Heart left ventricle (tissue), 16 donors: ENCODE data around the gene SGTA. TPM values are rescaled to one million over a fixed set of nuclear protein-coding genes. Genes with fewer than 3 reads are reported as not detected.

Source experiments
- ATAC-seq, 4 donors: fragments of 200-7000 bp; cut with Tn5 transposase; one replicate each; pipeline ENCODE4 v1.9.1; 2020 to 2022; ENCODE audit warnings: moderate library complexity in 4 of 4, mild to moderate bottlenecking in 3 of 4, moderate number of reproducible peaks in 1 of 4
- DNase-seq, 5 donors: peaks; one replicate each; pipeline ENCODE4 v3.0.0-alpha.2; 2020
- H3K27ac ChIP-seq, 12 donors: fragments of 200-600 bp; sonication (generic) in 4 of 12; one replicate each; pipeline versions ENCODE4 v1.5.0 to v1.8.0; 2016 to 2022; ENCODE audit warnings: mild to moderate bottlenecking in 2 of 12
- H3K27me3 ChIP-seq, 9 donors: fragments of 200-600 bp; sonication (generic) in 2 of 9; one replicate each; pipeline versions ENCODE4 v1.5.1 to v1.8.0; 2016 to 2022; ENCODE audit warnings: mild to moderate bottlenecking in 3 of 9
- H3K36me3 ChIP-seq, 9 donors: fragments of 200-600 bp; sonication (generic) in 2 of 9; one replicate each; pipeline versions ENCODE4 v1.5.0 to v1.8.0; 2018 to 2022; ENCODE audit warnings: mild to moderate bottlenecking in 2 of 9
- H3K4me1 ChIP-seq, 12 donors: fragments of 200-600 bp; sonication (generic) in 4 of 12; one replicate each; pipeline versions ENCODE4 v1.5.0 to v1.8.0; 2016 to 2022; ENCODE audit warnings: mild to moderate bottlenecking in 3 of 12
- H3K4me3 ChIP-seq, 12 donors: fragments of 200-600 bp; sonication (generic) in 4 of 12; one replicate each; pipeline versions ENCODE4 v1.5.0 to v1.8.0; 2017 to 2022; ENCODE audit warnings: mild to moderate bottlenecking in 9 of 12, moderate library complexity in 4 of 12
- H3K9me3 ChIP-seq, 12 donors: fragments of 200-600 bp; sonication (generic) in 4 of 12; one replicate each; pipeline versions ENCODE4 v1.5.0 to v1.8.0; 2016 to 2022; ENCODE audit warnings: mild to moderate bottlenecking in 1 of 12
- CTCF ChIP-seq, 12 donors: fragments of 200-600 bp; sonication (generic) in 4 of 12; IDR thresholded peaks; one replicate each; pipeline versions ENCODE4 v1.5.0 to v1.8.0; 2018 to 2022; ENCODE audit warnings: antibody characterized with exemption in 12 of 12, mild to moderate bottlenecking in 5 of 12
- POLR2A ChIP-seq, 2 donors: fragments of 450-650 bp; IDR thresholded peaks; one replicate each; pipeline ENCODE4 v1.6.1; 2017; ENCODE audit warnings: antibody characterized with exemption in 2 of 2, mild to moderate bottlenecking in 2 of 2, moderate library complexity in 2 of 2
- WGBS, 4 donors: extraction: QIAGEN DNeasy Blood & Tissue Kit in 2 of 4; methylation state at CpG; one replicate each; pipeline versions ENCODE4 v1.1.5 to v1.1.7; 2013 to 2018; 5-methylcytosine and 5-hydroxymethylcytosine counted together
- intact Hi-C, 10 donors: fragments of 100-400 bp; cut with DNase I; formaldehyde crosslinking; loops; one replicate each; pipeline versions ENCODE4 v1.11.1 to v1.14.2; 2022
- polyA plus RNA-seq, 2 donors: library from polyadenylated mRNA; stranded (reverse); fragments of 200-250 nt; gene quantifications; one replicate each; pipeline ENCODE4 v1.2.3, GENCODE V29; 2013
- total RNA-seq, 9 donors: library from RNA; depleted of rRNA in 2 of 9; stranded (reverse); fragments of >200 nt in 2 of 9; fragmentation: NEBNext Ultra II Directional in 3 of 9; extraction: Animal tissue kit (Norgen Biotek cat#: 25700) in 3 of 9; gene quantifications; one replicate each; pipeline versions ENCODE4 v1.1.0 to v1.2.4, GENCODE V29; 2016 to 2023
- donor health status: ischemic (EF 13 %, LVEDD 7.1; RV severe dilation, severe dysfunction).
- donor health status: healthy with polysubstance abuse.
- donor health status: DM: no; HTN: yes; CAD: no.
- donor health status: DM: no; HTN: no; CAD: no.
- donor health status: ischemic (EF 25% LVEDD 6.9; RV normal size, moderate dysfunction).
- donor health status: ischemic (EF 25% LVEDD 5.7; RV mildly dilated, moderate dysfunction).
- donor health status: healthy.
- donor health status: DM: yes; HTN: yes; CAD: no.
- donor health status: ischemic (EF 35%, LVEDD 5.7; RV mildly dilated, moderate dysfunction).
- donor health status: nonischemic (EF 11% LVEDD 7.7; RV severe dilation, severe dysfunction).
- donor health status: DM: yes; HTN: yes; CAD: no.
- donor health status: PGD.
- donor health status: ischemic (EF 29% LVEDD 5.4; RV normal size, mild dysfunction).
- donor health status: nonischemic (EF 23%, LVEDD 6.1; RV moderate dilation, normal function).

Gene SGTA
- total and polyA plus RNA-seq, 11 donors, result 47.4 to 125 (median 65.6) TPM

GRCh38 chr19:2790557-2791271, 7.6 kb upstream of the SGTA start:
- TF ChIP-seq POLR2A (IDR thresholded peaks at IDR 0.05), result no peak
- TF ChIP-seq CTCF (IDR thresholded peaks at IDR 0.05), result no peak
- H3K27ac ChIP-seq, result no peak overlapping the region
- 94 to 97% (median 95%) methylated on average over 26 to 32 of the region's 32 CpGs for WGBS, 4 donors
- no peaks in the 10 kb centered on the region for H3K27me3 ChIP-seq
- H3K9me3 ChIP-seq, result no peaks in the 10 kb centered on the region
- peaks cover 0 to 13% (median 7%) of the 10 kb centered on the region in 12 donors for H3K4me1 ChIP-seq
- ATAC-seq (no peak), DNase-seq (no peak)
- H3K36me3 ChIP-seq, result peaks cover 0 to 50% (median 27%) of the 10 kb centered on the region in 9 donors
- no peak overlapping the region for H3K4me3 ChIP-seq
- intact Hi-C loops, result no loop called here

GRCh38 chr19:2790194-2790556, 7.1 kb upstream of the SGTA start:
- TF ChIP-seq POLR2A (IDR thresholded peaks at IDR 0.05), result no peak
- no peak for TF ChIP-seq CTCF (IDR thresholded peaks at IDR 0.05)
- no peak for DNase-seq
- intact Hi-C loops, result no loop called here
- no peak for ATAC-seq
- peaks cover 0 to 13% (median 8%) of the 10 kb centered on the region in 12 donors for H3K4me1 ChIP-seq
- no peak overlapping the region for H3K4me3 ChIP-seq
- H3K36me3 ChIP-seq, result peaks cover 0 to 45% (median 22%) of the 10 kb centered on the region in 9 donors
- H3K27ac ChIP-seq, result no peak overlapping the region
- no peaks in the 10 kb centered on the region for H3K27me3 ChIP-seq
- WGBS, 4 donors, result 90 to 99% (median 94%) methylated on average over 12 to 14 of the region's 14 CpGs
- no peaks in the 10 kb centered on the region for H3K9me3 ChIP-seq

- ATAC-seq (no peak), DNase-seq (no peak)
- H3K27ac ChIP-seq, result no peak overlapping the region
- WGBS, 4 donors, result 84 to 92% (median 91%) methylated on average over 5 of the region's 5 CpGs
- H3K4me1 ChIP-seq, result peaks cover 0 to 30% (median 18%) of the 10 kb centered on the region in 12 donors
- TF ChIP-seq POLR2A (IDR thresholded peaks at IDR 0.05), result no peak
- no peak for TF ChIP-seq CTCF (IDR thresholded peaks at IDR 0.05)
- H3K9me3 ChIP-seq, result no peaks in the 10 kb centered on the region
- no peak overlapping the region for H3K4me3 ChIP-seq
- intact Hi-C loops, result no loop called here
- H3K36me3 ChIP-seq, result peaks cover 0 to 27% (median 11%) of the 10 kb centered on the region in 9 donors
- H3K27me3 ChIP-seq, result no peaks in the 10 kb centered on the region
Measured at GRCh38 chr19:2788237-2788636, 5.2 kb upstream of the SGTA start.

GRCh38 chr19:2787115-2787514, 4.0 kb upstream of the SGTA start:
- Histone ChIP-seq H3K27ac (no peak overlapping the region), H3K36me3 (peaks cover 0 to 18% (median 8%) of the 10 kb centered on the region in 9 donors), H3K4me1 (peaks cover 1 to 35% (median 22%) of the 10 kb centered on the region in 12 donors), H3K27me3 (no peaks in the 10 kb centered on the region), H3K9me3 (no peaks in the 10 kb centered on the region), H3K4me3 (no peak overlapping the region)
- no peak for ATAC-seq
- no peak for DNase-seq
- TF ChIP-seq CTCF (IDR thresholded peaks at IDR 0.05), result no peak
- TF ChIP-seq POLR2A (IDR thresholded peaks at IDR 0.05), result no peak
- intact Hi-C loops, result no loop called here
- 89 to 94% (median 92%) methylated on average over 8 of the region's 8 CpGs for WGBS, 4 donors
